Skeletal muscle tissue (tissue), 4 donors: ENCODE results near the gene SGCD. TPM values are rescaled to one million over a fixed set of nuclear protein-coding genes. Genes with fewer than 3 reads are reported as not detected.

ENCODE experiments used
- H3K27ac ChIP-seq: one replicate; pipeline ENCODE4 v1.7.0; 2013; ENCODE audit warnings: mild to moderate bottlenecking, low read depth, low read length, inconsistent platforms
- H3K27me3 ChIP-seq, 3 donors: one replicate each; pipeline ENCODE4 v1.7.0; 2013; ENCODE audit warnings: low read length in 3 of 3; ENCODE audit not compliant: control insufficient read depth in 3 of 3, insufficient read depth in 3 of 3
- H3K36me3 ChIP-seq, 3 donors: one replicate each; pipeline ENCODE4 v1.7.0; 2013; ENCODE audit warnings: low read length in 3 of 3; ENCODE audit not compliant: control insufficient read depth in 3 of 3, insufficient read depth in 3 of 3
- H3K4me1 ChIP-seq, 3 donors: one replicate each; pipeline ENCODE4 v1.7.0; 2013; ENCODE audit warnings: low read length in 3 of 3, mild to moderate bottlenecking in 3 of 3; ENCODE audit not compliant: control insufficient read depth in 3 of 3, insufficient read depth in 3 of 3
- H3K4me3 ChIP-seq, 3 donors: one replicate each; pipeline ENCODE4 v1.7.0; 2013; ENCODE audit warnings: low read length in 3 of 3
- H3K9ac ChIP-seq, 3 donors: one replicate each; pipeline ENCODE4 v1.7.0; 2013; ENCODE audit warnings: low read length in 3 of 3, mild to moderate bottlenecking in 3 of 3, moderate library complexity in 2 of 3, low read depth in 1 of 3
- H3K9me3 ChIP-seq, 3 donors: one replicate each; pipeline ENCODE4 v1.7.0; 2013; ENCODE audit warnings: low read length in 3 of 3; ENCODE audit not compliant: control insufficient read depth in 3 of 3
- total RNA-seq: library from RNA; depleted of rRNA; stranded (reverse); fragments of >200 nt; gene quantifications from one replicate; pipeline ENCODE4 v1.2.3, GENCODE V29; 2014
- donor health status: Osteomylitis.

The SGCD gene
- total RNA-seq, 1 donor from 2014 or later = 73.6 TPM

- Histone ChIP-seq H3K4me3 (no peak overlapping the region), H3K27ac (no peak overlapping the region), H3K27me3 (no peaks in the 10 kb centered on the region), H3K4me1 (peaks cover 12 to 31% (median 13%) of the 10 kb centered on the region in 3 donors), H3K9ac (no peak overlapping the region), H3K36me3 (no peaks in the 10 kb centered on the region), H3K9me3 (no peaks in the 10 kb centered on the region)
Measured at GRCh38 chr5:156380848-156381247, 53.9 kb downstream of the SGCD start.

GRCh38 chr5:156383510-156384265, 56.7 kb downstream of the SGCD start:
- H3K9me3 ChIP-seq = no peaks in the 10 kb centered on the region
- no peak overlapping the region for H3K9ac ChIP-seq
- H3K27ac ChIP-seq = no peak overlapping the region
- no peaks in the 10 kb centered on the region for H3K36me3 ChIP-seq
- H3K27me3 ChIP-seq = no peaks in the 10 kb centered on the region
- peaks cover 12 to 34% (median 16%) of the 10 kb centered on the region in 3 donors for H3K4me1 ChIP-seq
- no peak overlapping the region for H3K4me3 ChIP-seq

DNA sequence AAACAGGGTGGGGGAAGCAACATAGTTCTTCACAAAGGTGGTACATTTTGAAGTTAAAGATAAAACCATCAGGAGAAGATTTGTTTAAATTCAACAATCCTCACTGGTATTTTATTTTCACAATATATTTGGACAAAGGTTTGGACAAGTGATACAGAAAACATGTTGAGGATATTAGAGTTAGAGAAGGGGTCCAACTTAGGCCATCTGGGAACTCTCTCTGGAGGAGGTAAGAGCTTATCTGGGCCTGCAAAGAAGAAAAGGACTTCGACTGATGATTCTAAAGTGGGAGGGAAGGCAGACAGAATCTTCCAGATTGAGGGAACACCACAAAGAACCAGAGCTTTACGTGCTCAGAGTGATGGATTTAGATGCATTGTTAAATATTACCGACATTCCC, 58.5 kb downstream of the SGCD start:
- H3K4me3 ChIP-seq = no peak overlapping the region
- no peaks in the 10 kb centered on the region for H3K27me3 ChIP-seq
- H3K9me3 ChIP-seq = no peaks in the 10 kb centered on the region
- no peak overlapping the region for H3K27ac ChIP-seq
- H3K36me3 ChIP-seq = no peaks in the 10 kb centered on the region
- H3K4me1 ChIP-seq = peaks cover 12 to 39% (median 16%) of the 10 kb centered on the region in 3 donors
- H3K9ac ChIP-seq = no peak overlapping the region

DNA sequence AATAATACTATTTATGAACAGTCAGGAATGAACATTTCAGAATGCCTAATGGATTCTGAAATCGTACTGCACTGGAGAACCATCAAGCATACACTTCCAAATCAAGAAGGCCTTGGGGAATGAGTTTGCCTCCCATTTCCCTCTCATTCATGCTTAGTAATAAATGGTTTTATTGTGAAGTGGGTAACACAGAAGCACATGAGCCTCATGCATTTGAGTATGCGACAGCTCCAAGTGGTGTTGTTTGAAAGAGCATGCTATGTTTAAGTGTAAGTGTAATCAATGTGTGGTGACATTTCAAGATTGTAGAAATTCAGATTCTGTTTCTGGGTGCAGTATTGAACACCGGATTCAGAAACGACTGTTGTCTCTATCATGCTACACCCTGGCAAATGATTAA, 60.0 kb downstream of the SGCD start:
- Histone ChIP-seq H3K27me3 (no peaks in the 10 kb centered on the region), H3K4me3 (no peak overlapping the region), H3K9me3 (no peaks in the 10 kb centered on the region), H3K27ac (no peak overlapping the region), H3K9ac (no peak overlapping the region), H3K4me1 (peaks cover 10 to 34% (median 12%) of the 10 kb centered on the region in 3 donors), H3K36me3 (no peaks in the 10 kb centered on the region)

GRCh38 chr5:156387391-156387790, 60.4 kb downstream of the SGCD start:
- Histone ChIP-seq H3K4me3 (no peak overlapping the region), H3K27me3 (no peaks in the 10 kb centered on the region), H3K9ac (no peak overlapping the region), H3K36me3 (no peaks in the 10 kb centered on the region), H3K4me1 (peaks cover 10 to 34% (median 10%) of the 10 kb centered on the region in 3 donors), H3K9me3 (no peaks in the 10 kb centered on the region), H3K27ac (no peak overlapping the region)

- Histone ChIP-seq H3K27me3 (no peaks in the 10 kb centered on the region), H3K9me3 (no peaks in the 10 kb centered on the region), H3K27ac (no peak overlapping the region), H3K36me3 (no peaks in the 10 kb centered on the region), H3K4me3 (no peak overlapping the region), H3K9ac (no peak overlapping the region), H3K4me1 (peaks cover 6 to 29% (median 7%) of the 10 kb centered on the region in 3 donors)
Measured at GRCh38 chr5:156388233-156388632, 61.3 kb downstream of the SGCD start.

DNA sequence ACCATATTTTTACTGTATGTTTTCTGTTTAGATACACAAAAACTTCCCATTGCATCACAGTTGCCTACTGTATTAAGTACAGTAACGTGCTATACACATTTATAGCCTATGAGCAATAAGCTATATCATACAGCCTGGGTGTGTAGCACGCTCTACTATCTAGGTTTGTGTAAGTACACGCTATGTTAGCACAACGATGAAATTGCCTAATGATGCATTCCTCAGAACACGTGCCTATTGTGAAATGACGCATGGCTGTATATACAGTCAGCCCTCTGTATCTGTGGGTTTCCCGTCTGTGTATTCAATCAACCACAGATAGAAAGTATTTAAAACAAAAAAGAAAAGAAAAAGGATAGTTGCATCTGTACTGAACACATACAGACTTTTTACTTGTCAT, 64.2 kb downstream of the SGCD start:
- H3K9me3 ChIP-seq = no peaks in the 10 kb centered on the region
- H3K9ac ChIP-seq = no peak overlapping the region
- peaks cover 7 to 32% (median 8%) of the 10 kb centered on the region in 3 donors for H3K4me1 ChIP-seq
- no peaks in the 10 kb centered on the region for H3K36me3 ChIP-seq
- H3K27ac ChIP-seq = no peak overlapping the region
- no peaks in the 10 kb centered on the region for H3K27me3 ChIP-seq
- no peak overlapping the region for H3K4me3 ChIP-seq

DNA sequence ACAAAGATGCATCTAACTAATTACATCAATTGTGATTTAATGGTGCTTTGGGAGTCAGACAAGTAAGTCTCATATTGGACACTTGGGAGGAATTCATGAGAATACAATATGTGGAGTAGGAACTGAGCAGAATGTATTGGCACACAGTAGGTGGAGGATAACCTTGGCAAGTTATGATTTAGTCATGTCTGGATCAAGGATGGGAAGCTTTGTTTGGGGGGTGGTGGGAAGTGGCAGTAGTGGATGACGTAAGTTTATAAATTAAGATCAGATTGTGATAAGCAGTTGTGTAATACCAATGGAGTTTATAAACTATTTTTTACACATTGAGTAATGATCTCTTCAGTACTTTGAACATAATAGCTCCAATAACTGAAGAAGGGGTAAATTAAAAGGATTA, 67.0 kb downstream of the SGCD start:
- H3K4me1 ChIP-seq = peaks cover 7 to 34% (median 11%) of the 10 kb centered on the region in 3 donors
- no peak overlapping the region for H3K27ac ChIP-seq
- no peak overlapping the region for H3K4me3 ChIP-seq
- no peaks in the 10 kb centered on the region for H3K27me3 ChIP-seq
- H3K9ac ChIP-seq = no peak overlapping the region
- no peaks in the 10 kb centered on the region for H3K36me3 ChIP-seq
- H3K9me3 ChIP-seq = peaks cover 0 to 3% (median 2%) of the 10 kb centered on the region in 3 donors

DNA sequence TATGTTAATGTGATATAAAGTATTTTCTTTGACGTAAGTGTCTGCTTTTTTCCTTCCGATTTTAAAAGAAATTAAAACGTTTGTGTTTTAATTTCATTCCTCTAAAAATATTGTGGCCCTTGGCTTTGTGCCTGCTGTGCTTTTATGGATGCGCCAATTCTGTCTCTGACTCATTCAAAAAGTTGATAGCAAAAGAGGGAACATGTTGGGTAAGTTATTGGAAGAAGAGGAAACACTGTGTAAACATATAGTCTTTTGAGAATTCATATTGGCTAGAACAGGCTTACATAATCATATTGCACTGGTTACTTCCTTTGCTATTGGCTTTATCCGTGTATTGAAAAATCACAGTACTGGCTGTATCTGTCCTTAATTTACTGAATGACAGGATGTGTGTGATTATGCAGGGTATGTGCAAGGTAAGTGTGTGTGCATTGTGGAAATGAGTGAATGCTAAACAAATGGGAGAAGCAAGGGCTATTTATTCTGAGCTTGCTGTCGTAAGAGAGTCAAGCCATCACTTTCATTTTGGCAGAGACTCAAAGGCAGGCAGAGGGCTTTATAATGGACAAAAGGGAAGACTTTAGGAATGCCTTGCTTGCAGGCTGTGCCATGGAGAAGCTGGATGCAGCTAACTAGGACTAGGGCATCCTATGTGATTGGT, 67.8 kb downstream of the SGCD start:
- peaks cover 0 to 3% (median 2%) of the 10 kb centered on the region in 3 donors for H3K9me3 ChIP-seq
- H3K27me3 ChIP-seq = no peaks in the 10 kb centered on the region
- peak overlapping the region; percentile 22 for H3K27ac ChIP-seq
- H3K4me3 ChIP-seq = no peak overlapping the region
- no peak overlapping the region for H3K9ac ChIP-seq
- no peaks in the 10 kb centered on the region for H3K36me3 ChIP-seq
- peaks cover 7 to 37% (median 19%) of the 10 kb centered on the region in 3 donors for H3K4me1 ChIP-seq

- H3K9ac ChIP-seq = no peak overlapping the region
- no peaks in the 10 kb centered on the region for H3K36me3 ChIP-seq
- H3K27me3 ChIP-seq = no peaks in the 10 kb centered on the region
- H3K4me3 ChIP-seq = no peak overlapping the region
- peaks cover 10 to 42% (median 24%) of the 10 kb centered on the region in 3 donors for H3K4me1 ChIP-seq
- peak overlapping the region; percentile 22 for H3K27ac ChIP-seq
- peaks cover 0 to 3% (median 2%) of the 10 kb centered on the region in 3 donors for H3K9me3 ChIP-seq
Measured at GRCh38 chr5:156395306-156395675, 68.3 kb downstream of the SGCD start.
